ENCODE data around the gene ZCCHC8. TPM values are rescaled to one million over a fixed set of nuclear protein-coding genes. Genes with fewer than 3 reads are reported as not detected.
A peak's percentile ranks its signal among the peaks of the same experiment; 100 is the strongest.
"Not testable (repeated sequence)": the region's sequence is repeated elsewhere in the genome, so short reads cannot be mapped to it uniquely, and the experiment has no call there.

ZCCHC8 gene
- total and polyA plus RNA-seq, 2 of the 4 experiments (the other 2 are of a cell fraction) = 9.5 to 12.7 TPM

GRCh38 chr12:122470576-122470975 lies 30.2 kb downstream of the ZCCHC8 start:
- BruUV-seq (replicated peaks); dilution Hi-C loops (cut with HindIII; ENCODE audit: low sequenced_read_pairs, unreplicated experiment): not testable (repeated sequence)
- 0 out of 2 replicates have a peak overlapping the region, but pooled peaks have one; percentile 5 for H2BK20ac ChIP-seq (ENCODE audit: low read depth, low read length)

GRCh38 chr12:122469856-122470255 lies 30.9 kb downstream of the ZCCHC8 start:
- H2AFZ ChIP-seq (replicated peaks; ENCODE audit: low read length, poor library complexity); H4K5ac ChIP-seq (ENCODE audit: low read depth, low read length); H3K18ac ChIP-seq (ENCODE audit: low read depth, low read length); H3K56ac ChIP-seq (ENCODE audit: extremely low read depth, insufficient read depth, low read length); H2BK15ac ChIP-seq (ENCODE audit: low read depth, low read length); DNase-seq; H2BK5ac ChIP-seq (ENCODE audit: low read depth, low read length, poor library complexity, severe bottlenecking); H3K4me1 ChIP-seq (ENCODE audit: control insufficient read depth, insufficient read depth, low read length); H2AK5ac ChIP-seq (ENCODE audit: low read depth, low read length); BruUV-seq (replicated peaks); H3K4me2 ChIP-seq (ENCODE audit: low read depth, low read length); H2BK120ac ChIP-seq (ENCODE audit: low read depth, low read length); POLR2A ChIA-PET (ENCODE audit: unreplicated experiment); H3K9me3 ChIP-seq (ENCODE audit: control insufficient read depth, insufficient read depth, low read length); H3K9ac ChIP-seq (ENCODE audit: low read depth, low read length); H3K27me3 ChIP-seq (ENCODE audit: control insufficient read depth, insufficient read depth, low read length); H3K27ac ChIP-seq (ENCODE audit: insufficient read depth, low read length); in situ Hi-C loops (cut with MboI; ENCODE audit: low sequenced_read_pairs); H3K4ac ChIP-seq (ENCODE audit: low read depth, low read length); dilution Hi-C loops (cut with HindIII; ENCODE audit: low sequenced_read_pairs, unreplicated experiment); H2BK20ac ChIP-seq (ENCODE audit: low read depth, low read length); H2AK9ac ChIP-seq (replicated peaks; ENCODE audit: low read depth, low read length, poor library complexity); H4K20me1 ChIP-seq (ENCODE audit: insufficient read depth, low read length); H4K8ac ChIP-seq (ENCODE audit: low read depth in 2 of 2, low read length in 2 of 2); H3K9me1 ChIP-seq (ENCODE audit: insufficient read depth, low read length); H3K23ac ChIP-seq (ENCODE audit: low read depth, low read length); H3K14ac ChIP-seq (replicated peaks; ENCODE audit: low read depth, low read length); H3K4me3 ChIP-seq (ENCODE audit: insufficient read depth, low read depth, low read length); ATAC-seq (ENCODE audit: low read depth); H4K91ac ChIP-seq (ENCODE audit: insufficient read depth, low read depth, low read length): not testable (repeated sequence)
- CTCF ChIA-PET = interaction anchor here (1.2 kb wide), 1 partner anchor 13 kb away, joined by 3 read pairs; no protein-coding TSS in a partner anchor
- intact Hi-C loops (cut with micrococcal nuclease) = loop anchor here (5.0 kb wide), 1 partner anchor 133 kb away; no protein-coding TSS in a partner anchor
- Histone ChIP-seq H3K36me3 (ENCODE audit: control insufficient read depth, insufficient read depth, low read length) (peaks cover 14% of the 10 kb centered on the region), H3K79me1 (ENCODE audit: low read depth in 1 of 2, low read length in 2 of 2) (peaks cover 5 to 16% of the 10 kb centered on the region in 2 experiments; a peak in 3 of 4 replicates)
- 100% methylated on average over 1 of the region's 6 CpGs; no CpG with 5 or more reads in 1 of the 2 experiments for WGBS, 2 experiments (ENCODE audit: extremely low coverage in 2 of 2, insufficient read length in 1 of 2)

More at GRCh38 chr12:122470576-122470975, 30.2 kb downstream of the ZCCHC8 start:
- Histone ChIP-seq H3K27ac (ENCODE audit: insufficient read depth, low read length) (peak overlapping the region; percentile 19; the same call in 1 of the 2 replicates), H4K5ac (ENCODE audit: low read depth, low read length) (peak overlapping the region; percentile 66; the same call in 1 of the 2 replicates), H3K79me1 (ENCODE audit: low read depth in 1 of 2, low read length in 2 of 2) (peaks cover 5 to 16% of the 10 kb centered on the region in 2 experiments; a peak in 3 of 4 replicates), H2BK15ac (ENCODE audit: low read depth, low read length) (peak overlapping the region; percentile 66; the same call in 1 of the 3 replicates), H3K36me3 (ENCODE audit: control insufficient read depth, insufficient read depth, low read length) (peaks cover 19% of the 10 kb centered on the region), H4K8ac (ENCODE audit: low read depth in 2 of 2, low read length in 2 of 2) (0 out of 4 replicates have a peak overlapping the region, but pooled peaks of 1 of the 2 experiments have one; percentile 10), H2AK5ac (ENCODE audit: low read depth, low read length) (peak overlapping the region; percentile 15)
- H3K4me3 ChIP-seq (ENCODE audit: insufficient read depth, low read depth, low read length); in situ Hi-C loops (cut with MboI; ENCODE audit: low sequenced_read_pairs); H3K14ac ChIP-seq (replicated peaks; ENCODE audit: low read depth, low read length); H3K4me2 ChIP-seq (ENCODE audit: low read depth, low read length); DNase-seq; H2BK5ac ChIP-seq (ENCODE audit: low read depth, low read length, poor library complexity, severe bottlenecking); H3K9me3 ChIP-seq (ENCODE audit: control insufficient read depth, insufficient read depth, low read length); ATAC-seq (ENCODE audit: low read depth); H3K23ac ChIP-seq (ENCODE audit: low read depth, low read length); H3K4ac ChIP-seq (ENCODE audit: low read depth, low read length); H3K4me1 ChIP-seq (ENCODE audit: control insufficient read depth, insufficient read depth, low read length); H2AFZ ChIP-seq (replicated peaks; ENCODE audit: low read length, poor library complexity); H3K27me3 ChIP-seq (ENCODE audit: control insufficient read depth, insufficient read depth, low read length); H4K20me1 ChIP-seq (ENCODE audit: insufficient read depth, low read length); H3K9me1 ChIP-seq (ENCODE audit: insufficient read depth, low read length); H3K56ac ChIP-seq (ENCODE audit: extremely low read depth, insufficient read depth, low read length); H4K91ac ChIP-seq (ENCODE audit: insufficient read depth, low read depth, low read length); H3K9ac ChIP-seq (ENCODE audit: low read depth, low read length); H2AK9ac ChIP-seq (replicated peaks; ENCODE audit: low read depth, low read length, poor library complexity); POLR2A ChIA-PET (ENCODE audit: unreplicated experiment); H3K18ac ChIP-seq (ENCODE audit: low read depth, low read length); H2BK120ac ChIP-seq (ENCODE audit: low read depth, low read length): not testable (repeated sequence)
- intact Hi-C loops (cut with micrococcal nuclease) = loop anchor here (5.0 kb wide), 1 partner anchor 133 kb away; no protein-coding TSS in a partner anchor
- CTCF ChIA-PET = interaction anchor here (0.6 to 3.9 kb wide), 4 partner anchors 13 to 163 kb away, joined by 3 to 37 read pairs (median 4); no protein-coding TSS in a partner anchor
- WGBS, 2 experiments (ENCODE audit: extremely low coverage in 2 of 2, insufficient read length in 1 of 2) = no CpG with 5 or more reads among the region's 7 CpGs

All from IMR-90 (cell line).